ENCODE data around the gene PHLPP2.

Gene PHLPP2

GRCh38 chr16:71669926-71670536 lies 54.5 kb downstream of the PHLPP2 start:
- no peak for DNase-seq

- DNase-seq = no peak
Measured at GRCh38 chr16:71666928-71667707, 57.4 kb downstream of the PHLPP2 start.

GRCh38 chr16:71666264-71666663 lies 58.2 kb downstream of the PHLPP2 start:
- no peak for DNase-seq

GRCh38 chr16:71659471-71659870 lies 65.0 kb downstream of the PHLPP2 start:
- DNase-seq = no peak

GRCh38 chr16:71658771-71659170 lies 65.7 kb downstream of the PHLPP2 start:
- DNase-seq = no peak

- DNase-seq = no peak
Measured at GRCh38 chr16:71649704-71650103, 74.8 kb downstream of the PHLPP2 start.

- DNase-seq = no peak
Measured at GRCh38 chr16:71648921-71649320, 75.6 kb downstream of the PHLPP2 start.

- DNase-seq = no peak
Measured at GRCh38 chr16:71648162-71648561, 76.3 kb downstream of the PHLPP2 start.

GRCh38 chr16:71647391-71647790 lies 77.1 kb downstream of the PHLPP2 start:
- DNase-seq = no peak

- peak; percentile 4 for DNase-seq
Measured at GRCh38 chr16:71645450-71645849, 79.1 kb downstream of the PHLPP2 start.

- DNase-seq = no peak
Measured at GRCh38 chr16:71637398-71637797, 87.1 kb downstream of the PHLPP2 start.

- DNase-seq = no peak
Measured at GRCh38 chr16:71635632-71636031, 88.9 kb downstream of the PHLPP2 start.

GRCh38 chr16:71631776-71632175 lies 92.7 kb downstream of the PHLPP2 start:
- DNase-seq = no peak

GRCh38 chr16:71630808-71631207 lies 93.7 kb downstream of the PHLPP2 start:
- no peak for DNase-seq

GRCh38 chr16:71629278-71630016 lies 95.1 kb downstream of the PHLPP2 start:
- no peak for DNase-seq

- DNase-seq = no peak
Measured at GRCh38 chr16:71628810-71629209, 95.7 kb downstream of the PHLPP2 start.

- DNase-seq = no peak
Measured at GRCh38 chr16:71627731-71628181, 96.7 kb downstream of the PHLPP2 start.

GRCh38 chr16:71626858-71627213 lies 97.7 kb downstream of the PHLPP2 start:
- DNase-seq = no peak

- peak; percentile 16 for DNase-seq
Measured at GRCh38 chr16:71626018-71626857, 98.3 kb downstream of the PHLPP2 start, which contains the start of gene MARVELD3. Gene MARVELD3 (plus strand): TSS chr16:71626184. CDS start chr16:71626230, 46 bp downstream.

GRCh38 chr16:71625113-71625850 lies 99.2 kb downstream of the PHLPP2 start:
- DNase-seq = no peak

- no peak for DNase-seq
Measured at GRCh38 chr16:71623597-71623996, 100.9 kb downstream of the PHLPP2 start.

GRCh38 chr16:71622088-71622487 lies 102.4 kb downstream of the PHLPP2 start:
- peak; percentile 19 for DNase-seq

All from CD4-positive, alpha-beta T cell treated with Interleukin-12 subunit alpha and Interleukin-12 subunit beta, for 1 hour (primary cell).